GM19467 (cell line): ENCODE data around the gene C8B.

ENCODE experiments used
- ATAC-seq: cut with Tn5 transposase; IDR thresholded peaks from one replicate; pipeline ENCODE4 v1.9.1; 2021; ENCODE audit warnings: mild to moderate bottlenecking, moderate library complexity; ENCODE audit not compliant: unreplicated experiment

C8B gene

GRCh38 chr1:56933606-56934005 lies 32.2 kb downstream of the C8B start:
- ATAC-seq = no peak

- ATAC-seq = no peak
These were observed 32.7 kb downstream of the C8B start for GRCh38 chr1:56933161-56933560.

- ATAC-seq = no peak
These were observed 34.1 kb downstream of the C8B start for GRCh38 chr1:56931686-56932085.

GRCh38 chr1:56931211-56931610 lies 34.6 kb downstream of the C8B start:
- no peak for ATAC-seq

- no peak for ATAC-seq
These were observed 36.3 kb downstream of the C8B start for GRCh38 chr1:56929492-56929891.

- no peak for ATAC-seq
These were observed 37.8 kb downstream of the C8B start for GRCh38 chr1:56927986-56928385.

- no peak for ATAC-seq
These were observed 38.6 kb downstream of the C8B start for GRCh38 chr1:56927171-56927570.

- no peak for ATAC-seq
These were observed 40.6 kb downstream of the C8B start for GRCh38 chr1:56925193-56925592.

GRCh38 chr1:56924116-56924515 lies 41.7 kb downstream of the C8B start:
- no peak for ATAC-seq

- no peak for ATAC-seq
These were observed 42.6 kb downstream of the C8B start for GRCh38 chr1:56923201-56923600.

GRCh38 chr1:56922507-56922906 lies 43.3 kb downstream of the C8B start:
- no peak for ATAC-seq

GRCh38 chr1:56922070-56922469 lies 43.7 kb downstream of the C8B start:
- no peak for ATAC-seq

GRCh38 chr1:56921479-56921878 lies 44.3 kb downstream of the C8B start:
- no peak for ATAC-seq

- no peak for ATAC-seq
These were observed 45.2 kb downstream of the C8B start for GRCh38 chr1:56920591-56921001.

- no peak for ATAC-seq
These were observed 48.5 kb downstream of the C8B start for GRCh38 chr1:56917356-56917755.

GRCh38 chr1:56916630-56917029 lies 49.2 kb downstream of the C8B start:
- ATAC-seq = no peak

- ATAC-seq = no peak
These were observed 49.9 kb downstream of the C8B start for GRCh38 chr1:56915960-56916359.

GRCh38 chr1:56912325-56912724 lies 53.5 kb downstream of the C8B start:
- ATAC-seq = no peak

GRCh38 chr1:56911098-56911938 lies 54.5 kb downstream of the C8B start:
- ATAC-seq = no peak

GRCh38 chr1:56910441-56910985 lies 55.3 kb downstream of the C8B start:
- ATAC-seq = no peak

GRCh38 chr1:56908619-56909221 lies 57.1 kb downstream of the C8B start:
- no peak for ATAC-seq

- no peak for ATAC-seq
These were observed 60.1 kb downstream of the C8B start for GRCh38 chr1:56905667-56906066.
